Fibroblast of lung (primary cell): ENCODE measurements around the gene STAT4. TPM values are rescaled to one million over a fixed set of nuclear protein-coding genes. Genes with fewer than 3 reads are reported as not detected.

Source experiments
- DNase-seq, 2 donors: peaks; one replicate each; pipeline versions ENCODE4 v3.0.0 to v3.0.0-alpha.2; 2010; ENCODE audit warnings: low read depth in 2 of 2
- H2AFZ ChIP-seq: 2 replicates; pipeline ENCODE4 v1.5.1; 2012; ENCODE audit warnings: low read length, control low read depth, inconsistent platforms
- H3K27ac ChIP-seq: 2 replicates; pipeline ENCODE4 v1.5.1; 2011; ENCODE audit warnings: low read length, control low read depth; ENCODE audit not compliant: insufficient read depth
- H3K27me3 ChIP-seq: 2 replicates; pipeline ENCODE4 v1.5.1; 2011; ENCODE audit warnings: mild to moderate bottlenecking, low read length; ENCODE audit not compliant: control insufficient read depth, insufficient read depth
- H3K36me3 ChIP-seq: 2 replicates; pipeline ENCODE4 v1.5.1; 2011; ENCODE audit warnings: low read length; ENCODE audit not compliant: control insufficient read depth, insufficient read depth
- H3K4me1 ChIP-seq: 2 replicates; pipeline ENCODE4 v1.5.1; 2011; ENCODE audit warnings: low read length; ENCODE audit not compliant: control insufficient read depth, insufficient read depth; ENCODE audit errors: extremely low read depth
- H3K4me2 ChIP-seq: 2 replicates; pipeline ENCODE4 v1.5.1; 2011; ENCODE audit warnings: low read length, control low read depth; ENCODE audit not compliant: insufficient read depth; ENCODE audit errors: extremely low read depth
- H3K4me3 ChIP-seq, 4 experiments: fragments of 200-600 bp in 1 of 4; sonication (generic) in 1 of 4; replicated peaks in 1 of 4; 2 replicates each; pipeline ENCODE4 v1.5.1; 2011 to 2016; ENCODE audit warnings: low read length in 4 of 4, low read depth in 3 of 4, mild to moderate bottlenecking in 3 of 4, control low read depth in 2 of 4, inconsistent platforms in 1 of 4, mixed read lengths in 1 of 4; ENCODE audit not compliant: insufficient read depth in 1 of 4; ENCODE audit errors: control extremely low read depth in 1 of 4
- H3K79me2 ChIP-seq: 2 replicates; pipeline ENCODE4 v1.5.1; 2012; ENCODE audit warnings: mild to moderate bottlenecking, low read length, inconsistent platforms; ENCODE audit not compliant: control insufficient read depth, insufficient read depth
- H3K9ac ChIP-seq: 2 replicates; pipeline ENCODE4 v1.5.1; 2011; ENCODE audit warnings: mild to moderate bottlenecking, low read length, control low read depth; ENCODE audit not compliant: insufficient read depth
- H3K9me3 ChIP-seq: 2 replicates; pipeline ENCODE4 v1.5.1; 2012; ENCODE audit warnings: low read depth, low read length; ENCODE audit not compliant: control insufficient read depth, insufficient read depth
- H4K20me1 ChIP-seq: 2 replicates; pipeline ENCODE4 v1.5.1; 2011; ENCODE audit warnings: low read length; ENCODE audit not compliant: control insufficient read depth, insufficient read depth; ENCODE audit errors: extremely low read depth
- CTCF ChIP-seq, 2 donors: IDR thresholded peaks in 1 of 2; conservative IDR thresholded peaks in 1 of 2; 1 replicate in 1 of 2; 2 replicates in 1 of 2; pipeline ENCODE4 v1.5.1; 2011 to 2012; ENCODE audit warnings: low read length in 2 of 2, control low read depth in 1 of 2, inconsistent platforms in 1 of 2, low read depth in 1 of 2, mild to moderate bottlenecking in 1 of 2
- EZH2 ChIP-seq: IDR thresholded peaks from 2 replicates; pipeline ENCODE4 v1.5.1; 2012; ENCODE audit warnings: low read length, control low read depth, mild to moderate bottlenecking; ENCODE audit errors: missing control alignments
- polyA plus RNA-seq, 2 donors: library from polyadenylated mRNA; depleted of rRNA in 1 of 2; stranded (reverse) in 1 of 2; unstranded in 1 of 2; fragments of >200 nt; gene quantifications; 2 replicates each; pipeline ENCODE4 v1.2.1, GENCODE V29; 2011 to 2012; ENCODE audit warnings: missing spikeins in 1 of 2
- total RNA-seq: library from RNA; depleted of rRNA; stranded (reverse); fragments of >200 nt; gene quantifications from 2 replicates; pipeline ENCODE4 v1.2.1, GENCODE V29; 2014

STAT4 gene
- total and polyA plus RNA-seq, 2 donors (not counting 1 experiment from before 2014, with no cell fraction given): 0.66 to 1.2 TPM

GRCh38 chr2:191155608-191156071, 4.8 kb upstream of the STAT4 start:
- Histone ChIP-seq H3K36me3 (no peaks in the 10 kb centered on the region), H3K27ac (no peak overlapping the region), H3K4me2 (no peak overlapping the region), H3K9ac (no peak overlapping the region), H3K9me3 (no peaks in the 10 kb centered on the region), H3K4me1 (no peaks in the 10 kb centered on the region), H3K27me3 (no peaks in the 10 kb centered on the region), H2AFZ (no peak overlapping the region), H4K20me1 (no peaks in the 10 kb centered on the region), H3K4me3 (no peak overlapping the region), H3K79me2 (no peaks in the 10 kb centered on the region)
- TF ChIP-seq CTCF (conservative IDR thresholded peaks at IDR 0.05 in 1 of 2, IDR thresholded peaks at IDR 0.05 in 1 of 2; ENCODE audit: low read depth in 1 of 2, low read length in 2 of 2) (peak; percentile 68 to 84), EZH2 (no peak)
- peak; percentile 56 to 75 for DNase-seq

- Histone ChIP-seq H4K20me1 (no peaks in the 10 kb centered on the region), H2AFZ (no peak overlapping the region), H3K27ac (no peak overlapping the region), H3K27me3 (no peaks in the 10 kb centered on the region), H3K36me3 (no peaks in the 10 kb centered on the region), H3K4me2 (no peak overlapping the region), H3K4me1 (no peaks in the 10 kb centered on the region), H3K9ac (no peak overlapping the region), H3K4me3 (no peak overlapping the region), H3K79me2 (no peaks in the 10 kb centered on the region), H3K9me3 (no peaks in the 10 kb centered on the region)
- TF ChIP-seq CTCF (conservative IDR thresholded peaks at IDR 0.05 in 1 of 2, IDR thresholded peaks at IDR 0.05 in 1 of 2; ENCODE audit: low read depth in 1 of 2, low read length in 2 of 2) (no peak), EZH2 (no peak)
- DNase-seq: no peak
Measured at GRCh38 chr2:191153716-191154115, 2.9 kb upstream of the STAT4 start.

- no peaks in the 10 kb centered on the region for H3K79me2 ChIP-seq
- H3K27ac ChIP-seq: no peak overlapping the region
- H3K27me3 ChIP-seq: no peaks in the 10 kb centered on the region
- no peaks in the 10 kb centered on the region for H3K9me3 ChIP-seq
- TF ChIP-seq EZH2 (no peak), CTCF (conservative IDR thresholded peaks at IDR 0.05 in 1 of 2, IDR thresholded peaks at IDR 0.05 in 1 of 2; ENCODE audit: low read depth in 1 of 2, low read length in 2 of 2) (no peak)
- H3K4me1 ChIP-seq: no peaks in the 10 kb centered on the region
- H3K9ac ChIP-seq: no peak overlapping the region
- H3K4me2 ChIP-seq: no peak overlapping the region
- no peaks in the 10 kb centered on the region for H4K20me1 ChIP-seq
- no peak overlapping the region for H2AFZ ChIP-seq
- no peaks in the 10 kb centered on the region for H3K36me3 ChIP-seq
- H3K4me3 ChIP-seq: no peak overlapping the region
- DNase-seq: peak in 1 of 2 donors; percentile 92
Measured at GRCh38 chr2:191152482-191153240, 1.9 kb upstream of the STAT4 start.
